ENCODE data around the gene CD300LD.

CD300LD gene

DNA sequence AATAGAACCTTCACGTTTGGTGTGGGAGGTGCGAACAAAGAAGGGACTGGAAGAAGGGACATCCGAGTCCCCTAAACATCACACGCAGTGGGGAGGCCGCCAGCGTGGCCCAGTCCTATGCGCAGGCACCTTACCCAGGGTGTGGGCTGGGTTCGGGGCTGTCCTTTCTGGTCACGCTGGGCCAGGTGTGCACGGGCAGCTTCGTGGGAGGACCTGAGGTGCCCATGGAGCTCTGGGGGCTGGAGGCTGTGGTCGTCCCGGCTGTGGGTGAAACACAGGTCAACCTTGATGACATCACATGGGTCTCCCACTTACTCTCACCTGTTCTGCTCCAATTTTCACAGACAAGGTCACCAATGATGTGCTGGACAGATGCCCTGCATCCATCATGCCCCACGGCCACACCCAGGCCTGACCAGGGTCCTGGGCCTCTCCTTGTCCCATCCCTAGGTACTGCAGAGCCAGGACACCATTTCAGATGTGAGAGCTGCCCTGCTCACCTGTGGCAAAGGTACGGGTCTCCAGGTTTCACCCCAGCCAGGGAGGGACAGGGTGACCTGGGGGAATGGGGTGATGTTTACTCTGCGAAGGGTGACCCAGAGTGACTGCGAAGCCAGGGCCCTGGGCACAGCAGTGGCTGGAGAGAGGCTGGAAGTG is 49.2 kb downstream of the CD300LD start:
- DNase-seq = no peak

DNA sequence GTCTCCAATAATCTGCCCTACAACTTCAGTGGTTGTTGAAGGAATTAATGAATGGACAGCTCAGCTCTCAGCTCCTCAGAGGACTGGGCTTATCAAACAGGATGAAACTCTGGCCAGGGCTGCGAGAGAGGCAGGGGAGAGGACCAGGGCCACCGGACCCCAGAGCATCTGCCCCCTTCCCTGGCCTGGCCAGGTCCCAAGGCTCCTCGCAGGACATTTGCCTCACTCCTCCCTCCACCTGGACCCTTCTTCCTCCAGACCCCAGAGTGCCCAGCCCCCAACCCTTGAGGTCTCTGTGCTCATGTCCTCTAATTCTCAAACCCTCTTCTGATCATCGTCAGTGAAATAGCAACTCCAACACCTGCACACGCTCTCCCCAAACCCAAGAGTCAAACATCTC is 49.9 kb downstream of the CD300LD start:
- DNase-seq = no peak

DNA sequence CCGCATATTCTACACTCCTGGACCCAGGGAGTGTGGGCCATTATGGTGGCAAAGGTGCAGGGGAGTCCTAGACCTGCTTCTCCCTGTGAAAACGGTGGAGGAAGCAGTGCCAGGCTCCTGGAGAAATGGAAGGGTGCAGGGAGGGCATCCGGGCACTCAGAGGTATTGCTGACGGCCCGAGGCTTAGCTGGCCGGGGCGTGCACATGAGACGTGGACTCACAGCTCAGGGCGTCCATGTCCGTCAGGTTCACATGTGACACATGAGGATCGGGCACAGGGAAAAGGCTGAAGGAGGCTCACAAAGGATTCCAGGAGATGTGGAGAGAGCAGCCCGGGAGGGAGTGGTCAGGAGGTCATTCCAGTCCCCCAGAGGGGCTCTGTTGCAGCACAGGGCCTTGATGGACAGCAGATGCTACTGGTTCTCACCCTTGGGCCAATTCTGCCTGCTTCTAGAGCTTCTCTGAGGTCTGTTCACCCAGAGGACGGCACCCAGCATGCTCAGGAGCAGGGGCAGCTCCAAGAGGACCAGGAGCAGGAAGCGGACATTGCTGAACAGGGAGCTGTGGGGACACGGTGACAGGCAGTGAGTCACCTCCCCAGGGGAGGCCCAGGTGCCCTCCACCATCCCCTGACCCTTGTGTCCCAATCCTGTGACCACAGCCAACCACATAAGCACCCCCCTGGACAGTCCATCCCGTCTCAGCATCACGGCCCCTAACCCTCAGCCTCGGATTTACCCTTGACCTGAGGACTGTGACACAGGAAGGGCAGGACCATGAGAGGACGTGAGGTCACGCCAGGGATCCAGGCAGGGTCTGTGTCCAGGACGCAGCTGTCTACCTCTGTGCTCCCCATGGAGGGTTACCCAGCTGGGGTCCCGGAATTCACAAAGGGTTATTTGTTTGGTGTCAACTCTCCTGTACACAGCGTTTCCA is 50.6 kb downstream of the CD300LD start:
- no peak for DNase-seq

DNA sequence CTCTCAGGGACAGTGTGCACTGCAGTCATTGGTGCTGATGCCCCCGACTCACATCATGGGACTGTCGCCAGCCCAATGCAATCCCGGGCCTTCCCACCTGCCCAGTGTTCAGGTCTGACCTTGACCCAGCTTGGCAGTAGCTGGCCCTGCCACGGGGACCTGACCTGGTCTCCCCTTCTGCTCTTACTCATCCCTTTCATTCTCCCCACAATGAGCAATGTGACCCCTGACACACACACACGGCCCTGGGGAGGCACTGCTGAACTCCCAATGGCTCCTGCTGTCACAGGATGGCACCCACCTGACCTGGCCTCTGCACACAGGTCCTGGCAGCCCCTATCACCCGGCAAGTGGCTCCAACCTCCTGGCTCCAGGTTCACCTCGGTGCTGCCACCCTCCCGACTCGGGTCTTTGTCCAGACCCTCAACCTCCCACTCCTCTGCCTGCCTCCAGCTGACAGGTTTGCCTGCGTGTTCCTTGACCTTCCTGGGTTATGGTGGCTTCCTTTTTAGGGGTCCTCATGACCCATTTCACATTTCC is 52.7 kb downstream of the CD300LD start:
- no peak for DNase-seq

DNA sequence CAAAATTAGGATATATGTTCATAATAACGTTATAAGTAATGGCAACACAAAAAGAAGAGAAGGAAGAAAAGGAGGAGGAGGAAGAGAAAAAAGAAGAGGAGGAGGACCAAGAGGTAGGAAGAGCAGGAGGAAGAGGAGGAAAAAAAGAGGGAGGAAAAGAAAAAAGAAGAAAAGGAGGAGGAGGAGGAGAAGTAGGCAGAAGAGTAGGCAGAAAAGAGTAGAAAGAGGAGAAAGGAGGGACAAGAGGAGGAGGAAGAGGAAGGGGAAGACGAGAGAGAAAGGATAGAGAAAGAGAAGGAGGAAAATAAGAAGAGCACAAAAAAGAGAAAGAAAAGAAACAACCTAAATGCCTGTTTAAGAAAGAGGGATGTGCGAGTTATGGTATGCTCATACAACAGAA is 55.2 kb downstream of the CD300LD start:
- no peak for DNase-seq

DNA sequence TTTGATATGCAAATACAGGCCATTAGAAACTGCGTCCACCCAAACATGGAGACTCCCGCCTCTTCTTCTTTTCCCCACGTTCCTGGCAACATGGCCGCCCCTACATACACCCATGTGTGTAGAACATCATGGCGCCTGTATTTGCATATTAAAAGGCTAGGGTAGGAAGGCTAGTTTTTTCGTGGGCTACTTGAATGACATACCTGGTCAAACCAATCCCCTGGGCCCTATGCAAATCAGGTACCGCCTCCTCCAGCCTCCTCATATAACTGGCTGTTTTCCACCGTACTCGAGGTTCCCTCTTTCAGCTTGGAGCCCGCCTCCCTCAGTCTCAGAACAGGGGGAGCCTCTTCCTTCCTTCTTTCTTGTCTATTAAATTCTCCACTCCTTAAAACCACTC is 60.0 kb downstream of the CD300LD start:
- DNase-seq = peak; percentile 54

DNA sequence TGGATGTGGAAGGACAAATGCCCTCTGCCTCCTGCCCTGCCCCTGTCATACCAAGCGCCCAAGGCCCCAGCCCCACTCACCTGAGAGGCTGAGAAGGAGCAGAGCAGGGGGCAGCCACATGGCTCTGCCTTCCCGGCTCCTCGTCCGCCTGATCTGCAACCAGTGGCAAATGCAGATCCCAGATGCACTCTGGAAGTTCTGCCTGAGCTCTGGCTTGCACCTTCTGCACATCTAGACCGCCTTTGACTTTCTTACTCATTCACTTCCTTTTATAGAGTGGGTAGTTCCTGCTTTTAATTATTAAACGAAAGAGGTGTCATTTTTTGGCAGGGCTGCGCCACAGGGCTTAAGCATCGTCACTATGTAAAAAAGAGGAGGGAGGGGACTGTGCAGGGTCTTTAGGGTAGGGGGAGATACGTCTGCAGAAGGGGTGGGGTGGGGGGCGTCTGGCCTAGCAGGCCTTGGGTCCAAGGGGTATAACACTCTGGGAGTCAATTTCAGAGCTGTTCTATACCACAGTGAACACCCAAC is 60.8 kb downstream of the CD300LD start, which contains the start of gene CD300LB:
Gene CD300LB (minus strand): TSS at position 245 of the 531 bp plus-strand sequence. CDS start 125 bp downstream, at position 120.
- DNase-seq = no peak

DNA sequence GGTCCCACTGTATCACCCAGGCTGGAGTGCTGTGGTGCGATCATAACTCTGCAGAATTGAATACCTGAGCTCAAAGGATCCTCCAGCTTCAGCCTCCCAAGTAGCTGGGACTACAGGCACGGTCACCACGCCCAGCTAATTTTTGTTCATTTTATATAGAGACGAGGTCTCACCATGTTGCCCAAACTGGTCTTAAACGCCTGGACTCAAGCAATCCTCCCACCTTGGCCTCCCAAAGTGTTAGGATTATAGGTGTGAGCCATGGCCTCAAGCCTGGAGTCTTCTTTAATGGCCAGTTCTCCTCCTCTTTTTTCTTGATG is 61.3 kb downstream of the CD300LD start:
- DNase-seq = no peak
